ENCODE results near the gene SLC35F4.
"Not testable (repeated sequence)": the region's sequence is repeated elsewhere in the genome, so short reads cannot be mapped to it uniquely, and the experiment has no call there.

The SLC35F4 gene

GRCh38 chr14:57725399-57726077, 140.4 kb downstream of the SLC35F4 start:
- DNase-seq (ENCODE audit: low read depth in 2 of 2): no peak

GRCh38 chr14:57722141-57722540, 143.8 kb downstream of the SLC35F4 start:
- not testable (repeated sequence) for DNase-seq (ENCODE audit: low read depth in 2 of 2)

GRCh38 chr14:57714487-57714931, 151.4 kb downstream of the SLC35F4 start:
- no peak for DNase-seq (ENCODE audit: low read depth in 2 of 2)

- DNase-seq (ENCODE audit: low read depth in 2 of 2): no peak
Observed at GRCh38 chr14:57712698-57713097, 153.2 kb downstream of the SLC35F4 start.

- DNase-seq (ENCODE audit: low read depth in 2 of 2): no peak
Observed at GRCh38 chr14:57712102-57712501, 153.8 kb downstream of the SLC35F4 start.

GRCh38 chr14:57709909-57710308, 156.0 kb downstream of the SLC35F4 start:
- DNase-seq (ENCODE audit: low read depth in 2 of 2): no peak

GRCh38 chr14:57709086-57709485, 156.8 kb downstream of the SLC35F4 start:
- DNase-seq (ENCODE audit: low read depth in 2 of 2): not testable (repeated sequence)

- DNase-seq (ENCODE audit: low read depth in 2 of 2): no peak
Observed at GRCh38 chr14:57707219-57707618, 158.7 kb downstream of the SLC35F4 start.

GRCh38 chr14:57704763-57705162, 161.1 kb downstream of the SLC35F4 start:
- no peak for DNase-seq (ENCODE audit: low read depth in 2 of 2)

GRCh38 chr14:57699947-57700346, 165.9 kb downstream of the SLC35F4 start:
- no peak for DNase-seq (ENCODE audit: low read depth in 2 of 2)

GRCh38 chr14:57692671-57693070, 173.2 kb downstream of the SLC35F4 start:
- no peak for DNase-seq (ENCODE audit: low read depth in 2 of 2)

GRCh38 chr14:57687416-57687815, 178.5 kb downstream of the SLC35F4 start:
- no peak for DNase-seq (ENCODE audit: low read depth in 2 of 2)

GRCh38 chr14:57686304-57686703, 179.6 kb downstream of the SLC35F4 start:
- DNase-seq (ENCODE audit: low read depth in 2 of 2): no peak

GRCh38 chr14:57671021-57671420, 194.9 kb downstream of the SLC35F4 start:
- no peak for DNase-seq (ENCODE audit: low read depth in 2 of 2)

- DNase-seq (ENCODE audit: low read depth in 2 of 2): no peak
Observed at GRCh38 chr14:57660208-57660607, 205.7 kb downstream of the SLC35F4 start.

- no peak for DNase-seq (ENCODE audit: low read depth in 2 of 2)
Observed at GRCh38 chr14:57659052-57659451, 206.8 kb downstream of the SLC35F4 start.

- DNase-seq (ENCODE audit: low read depth in 2 of 2): no peak
Observed at GRCh38 chr14:57657487-57657886, 208.4 kb downstream of the SLC35F4 start.

- DNase-seq (ENCODE audit: low read depth in 2 of 2): no peak
Observed at GRCh38 chr14:57656853-57657252, 209.0 kb downstream of the SLC35F4 start.

- no peak for DNase-seq (ENCODE audit: low read depth in 2 of 2)
Observed at GRCh38 chr14:57652769-57653168, 213.1 kb downstream of the SLC35F4 start.

- no peak for DNase-seq (ENCODE audit: low read depth in 2 of 2)
Observed at GRCh38 chr14:57641776-57642175, 224.1 kb downstream of the SLC35F4 start.

GRCh38 chr14:57640036-57640435, 225.9 kb downstream of the SLC35F4 start:
- no peak for DNase-seq (ENCODE audit: low read depth in 2 of 2)

- DNase-seq (ENCODE audit: low read depth in 2 of 2): no peak
Observed at GRCh38 chr14:57637901-57638300, 228.0 kb downstream of the SLC35F4 start.

- no peak for DNase-seq (ENCODE audit: low read depth in 2 of 2)
Observed at GRCh38 chr14:57634335-57634734, 231.6 kb downstream of the SLC35F4 start.

- no peak for DNase-seq (ENCODE audit: low read depth in 2 of 2)
Observed at GRCh38 chr14:57632649-57633048, 233.2 kb downstream of the SLC35F4 start.

Measured in activated CD4-positive, alpha-beta T cell treated with anti-CD3 and anti-CD28 coated beads for 24 hours (primary cell).